Measurements from ENCODE around the gene MEGF11.
A peak's percentile ranks its signal among the peaks of the same experiment; 100 is the strongest.
"Not testable (repeated sequence)": the region's sequence is repeated elsewhere in the genome, so short reads cannot be mapped to it uniquely, and the experiment has no call there.

MEGF11 gene

DNA sequence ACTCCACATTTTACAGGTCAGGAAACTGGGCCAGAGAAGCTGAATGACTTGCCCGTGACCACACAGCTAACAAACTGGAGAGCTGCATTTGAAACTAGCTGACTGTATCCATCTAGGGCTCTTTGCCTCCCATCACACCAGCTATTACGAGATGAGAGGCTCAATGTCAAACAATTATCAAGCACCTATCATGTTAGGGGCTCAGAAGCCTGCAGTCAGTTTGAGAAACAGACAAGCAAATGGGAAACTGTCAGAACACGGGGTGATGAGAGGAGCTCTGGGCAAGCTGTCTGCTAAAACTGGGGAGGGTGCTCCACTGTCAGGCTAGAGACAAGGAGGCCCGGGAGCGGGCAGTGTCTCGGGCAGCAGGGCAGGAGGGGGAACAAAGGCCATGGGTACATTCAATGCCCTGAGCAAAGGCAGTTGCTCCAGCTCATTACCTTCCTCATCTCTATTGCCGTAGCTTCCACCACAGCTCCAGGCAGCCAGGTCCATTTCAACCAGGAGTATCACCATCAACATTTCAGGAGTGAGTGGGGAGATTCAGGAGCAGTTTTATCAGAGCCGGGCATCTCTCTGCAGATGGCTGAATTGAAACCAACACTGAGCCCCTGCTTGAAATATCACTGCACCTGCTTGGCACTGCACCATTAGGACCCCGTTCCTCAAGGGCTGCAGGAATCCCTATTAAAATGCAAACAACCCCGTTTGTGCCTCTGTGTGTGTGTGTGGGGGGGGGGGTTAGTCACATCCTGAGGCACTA is 261.6 kb downstream of the MEGF11 start:
- DNase-seq: no peak

DNA sequence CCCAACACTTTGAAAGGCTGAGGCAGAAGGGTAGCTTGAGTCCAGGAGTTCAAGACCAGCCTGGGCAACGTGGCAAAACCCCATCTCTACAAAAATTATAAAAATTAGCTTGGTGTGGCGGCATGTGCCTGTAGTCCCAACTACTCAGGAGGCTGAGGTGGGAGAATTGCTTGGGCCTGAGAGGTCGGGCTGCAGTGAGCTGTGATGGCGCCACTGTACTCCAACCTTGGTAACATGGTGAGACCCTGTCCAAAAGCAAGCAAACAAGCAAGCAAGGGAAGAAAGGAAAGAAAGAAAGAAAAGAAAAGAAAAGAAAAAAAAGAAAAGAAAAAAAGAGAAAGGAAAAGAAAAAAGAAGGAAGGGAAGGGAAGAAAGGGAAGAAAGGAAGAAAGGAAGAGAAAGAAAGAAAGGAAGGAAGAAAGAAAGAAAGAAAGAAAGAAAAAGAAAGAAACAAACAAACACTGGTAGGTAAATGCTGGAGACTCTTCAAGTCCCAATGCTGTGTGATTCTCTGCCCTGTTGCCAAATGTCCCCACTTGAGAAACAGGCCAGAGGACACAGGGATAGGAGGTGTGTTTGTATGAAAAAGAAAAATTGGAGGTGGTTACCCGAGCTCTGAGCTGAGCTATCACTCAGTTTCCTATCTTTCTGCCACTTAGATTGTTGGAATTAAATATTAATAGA is 263.1 kb downstream of the MEGF11 start:
- no peak for DNase-seq

DNA sequence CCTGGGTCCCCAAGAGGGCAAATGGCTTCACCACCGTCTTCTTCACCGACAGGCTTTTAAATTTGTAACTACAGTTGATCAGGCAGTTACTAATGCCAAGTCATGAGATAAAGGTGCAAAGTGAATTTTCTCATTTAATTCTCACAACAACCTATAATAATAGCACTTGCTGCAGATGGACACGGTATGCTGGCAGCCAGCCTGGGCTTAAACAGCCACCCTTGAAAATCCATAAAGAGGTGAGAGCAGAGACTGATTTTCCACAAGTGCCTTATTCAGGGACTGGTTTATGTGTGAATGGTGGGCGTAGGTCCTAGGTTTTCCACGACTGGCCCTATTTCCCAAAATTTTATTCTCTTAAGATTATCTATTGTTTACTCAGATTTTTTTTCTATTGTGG is 266.4 kb downstream of the MEGF11 start:
- DNase-seq: no peak

DNA sequence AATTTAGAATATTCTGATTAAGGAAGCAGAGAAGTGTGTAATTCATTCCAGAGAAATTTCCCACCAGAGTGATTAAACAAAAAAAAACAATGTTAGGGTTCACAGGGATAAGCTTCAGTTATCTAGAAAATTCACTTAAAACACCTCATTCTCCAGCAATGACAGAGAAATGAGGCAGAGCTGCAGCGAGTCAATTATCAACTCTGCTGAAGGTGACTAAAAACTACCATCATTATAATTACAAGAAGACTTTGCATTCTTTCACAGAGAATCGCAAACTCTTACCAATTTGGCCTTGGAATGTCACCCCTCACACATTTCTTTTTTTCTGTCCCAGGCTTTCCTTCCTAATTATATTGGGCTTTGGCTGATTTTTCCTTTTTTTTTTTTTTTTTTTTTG is 267.1 kb downstream of the MEGF11 start:
- no peak for DNase-seq

DNA sequence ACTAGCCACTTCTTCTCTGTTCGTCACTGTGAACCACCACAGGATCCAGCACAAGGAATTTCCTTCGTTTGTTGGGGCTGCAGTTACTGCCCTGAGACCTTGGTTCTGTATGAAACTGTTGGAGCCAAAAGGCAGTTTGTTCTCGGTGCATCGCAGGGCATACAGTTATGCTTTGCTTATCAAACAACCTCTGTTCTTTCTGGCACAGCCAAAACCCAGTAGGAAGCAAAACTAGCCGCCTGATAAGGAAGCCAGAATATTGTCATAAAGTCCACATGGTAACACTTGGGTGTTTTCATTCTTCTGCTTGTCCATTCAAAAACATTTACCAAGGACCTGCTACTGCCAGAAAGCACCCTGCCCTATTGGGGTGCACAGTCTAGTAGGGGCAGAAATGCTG is 268.2 kb downstream of the MEGF11 start:
- no peak for DNase-seq

DNA sequence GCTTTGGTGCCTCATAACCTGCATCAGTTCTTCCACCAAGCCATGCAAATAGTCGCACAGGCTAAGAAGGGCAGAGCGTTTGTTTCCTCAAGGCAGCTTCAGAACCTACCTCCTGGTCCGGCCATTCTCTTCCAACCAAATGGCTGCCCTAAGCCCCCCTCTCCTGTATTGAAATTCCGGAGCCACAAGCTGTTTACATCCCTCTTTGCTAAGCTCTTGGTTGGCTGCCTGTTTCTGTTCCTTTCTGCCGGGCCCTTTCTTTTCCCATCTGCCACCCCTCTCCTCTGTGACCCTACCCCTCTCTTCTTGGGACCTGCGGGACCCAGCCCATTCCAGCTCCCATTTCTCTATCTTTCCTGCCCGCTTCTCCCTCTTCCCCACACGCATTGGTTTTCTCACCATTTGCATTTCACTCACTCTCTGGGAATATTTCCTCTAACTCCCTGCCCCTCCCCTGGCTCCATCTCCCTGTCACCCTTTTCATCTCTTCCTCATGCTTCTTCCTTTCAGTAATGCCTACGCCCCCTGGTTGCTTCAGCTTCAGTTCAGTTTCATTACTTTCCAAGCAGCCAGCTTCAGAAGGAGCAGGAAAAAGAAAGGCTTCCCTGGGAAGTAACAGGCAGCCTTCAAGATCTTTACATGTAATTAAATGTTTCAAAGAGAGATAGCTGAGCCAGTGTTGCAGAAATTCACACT is 270.8 kb downstream of the MEGF11 start:
- no peak for DNase-seq

DNA sequence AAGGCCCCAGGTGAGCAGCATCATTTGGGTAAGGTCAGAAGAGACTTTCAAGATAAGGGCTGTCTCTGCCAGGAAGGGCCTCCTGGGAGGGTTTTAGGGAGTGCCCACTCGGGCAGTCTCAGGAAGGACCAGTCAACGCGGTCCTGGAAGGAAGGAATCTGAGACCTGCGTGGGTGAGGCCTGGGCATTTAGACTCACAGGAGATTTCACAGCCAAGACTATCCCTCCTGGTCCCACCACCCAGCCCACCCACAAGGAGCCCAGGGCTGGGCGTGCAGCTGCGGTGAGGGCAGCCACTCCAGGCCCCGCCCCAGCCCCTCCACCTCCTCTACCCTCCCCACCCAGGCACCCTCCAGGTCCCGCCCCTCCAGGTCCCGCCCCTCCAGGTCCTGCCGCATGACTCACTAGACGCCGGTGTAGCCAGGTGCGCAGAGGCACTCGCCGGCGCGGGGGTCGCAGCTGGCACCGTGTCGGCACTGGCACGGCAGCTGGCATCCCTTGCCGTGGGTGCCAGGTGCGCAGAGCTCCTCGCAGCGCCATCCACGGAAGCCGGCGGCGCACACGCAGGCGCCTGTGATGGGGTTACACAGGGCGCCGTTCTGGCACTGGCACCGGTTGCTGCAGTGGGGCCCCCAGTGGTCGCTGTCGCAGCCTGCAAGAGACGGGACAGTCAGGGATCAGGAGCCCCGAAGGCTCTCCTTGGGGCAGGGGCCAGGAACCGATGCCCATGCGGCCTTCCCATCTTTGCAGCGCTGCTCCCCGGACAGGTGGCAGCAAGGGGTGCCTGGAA is 271.5 kb downstream of the MEGF11 start:
- DNase-seq: peak; percentile 61

DNA sequence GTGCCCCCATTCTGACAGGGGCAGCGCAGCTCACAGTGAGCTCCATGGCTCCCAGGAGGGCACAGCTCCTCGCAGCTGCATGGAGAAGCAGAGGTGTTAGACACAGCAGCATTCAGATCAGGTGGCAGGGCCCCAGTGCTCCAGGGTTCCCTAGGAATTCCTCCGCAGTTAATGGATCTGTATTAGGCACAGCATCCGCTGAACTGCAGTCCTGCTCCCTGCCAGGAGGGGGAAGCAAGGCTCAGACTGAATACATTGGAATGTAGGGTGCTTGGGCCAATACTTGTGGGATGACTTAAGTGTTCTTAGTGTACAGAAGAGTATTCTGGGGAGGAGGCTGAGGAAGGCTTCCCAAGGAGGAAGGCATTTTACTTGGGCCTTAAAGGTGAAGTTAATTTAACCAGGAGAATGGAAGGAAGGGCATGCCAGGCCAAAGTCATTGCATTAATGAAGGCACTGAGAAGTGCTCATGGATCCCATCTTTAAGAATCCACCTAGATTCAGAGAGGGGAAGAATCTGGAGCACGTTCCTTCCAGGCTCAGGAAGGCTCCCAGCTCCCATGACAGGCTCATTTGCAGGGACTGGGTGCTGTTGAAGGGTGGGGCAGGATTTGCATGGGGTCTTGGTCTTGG is 272.6 kb downstream of the MEGF11 start:
- peak; percentile 25 for DNase-seq

DNA sequence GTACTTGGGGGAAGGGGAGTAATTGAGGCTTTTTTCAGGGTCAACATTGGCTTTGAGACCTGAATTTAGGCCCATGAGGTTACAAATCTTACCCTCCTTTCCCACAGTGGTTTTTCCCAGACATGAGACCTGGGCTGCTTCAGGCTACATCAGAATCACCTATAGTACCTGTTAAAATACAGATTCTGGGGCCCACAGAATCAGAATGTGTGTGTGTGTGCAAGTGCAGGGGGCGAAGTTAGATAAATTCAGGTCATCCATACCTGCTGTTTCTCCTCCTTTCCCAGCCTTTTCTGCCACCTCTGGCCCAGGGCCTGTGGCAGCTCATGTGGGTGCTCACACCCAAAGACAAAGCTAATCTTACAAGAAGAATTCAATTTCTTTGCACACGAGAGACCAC is 273.7 kb downstream of the MEGF11 start:
- DNase-seq: no peak

DNA sequence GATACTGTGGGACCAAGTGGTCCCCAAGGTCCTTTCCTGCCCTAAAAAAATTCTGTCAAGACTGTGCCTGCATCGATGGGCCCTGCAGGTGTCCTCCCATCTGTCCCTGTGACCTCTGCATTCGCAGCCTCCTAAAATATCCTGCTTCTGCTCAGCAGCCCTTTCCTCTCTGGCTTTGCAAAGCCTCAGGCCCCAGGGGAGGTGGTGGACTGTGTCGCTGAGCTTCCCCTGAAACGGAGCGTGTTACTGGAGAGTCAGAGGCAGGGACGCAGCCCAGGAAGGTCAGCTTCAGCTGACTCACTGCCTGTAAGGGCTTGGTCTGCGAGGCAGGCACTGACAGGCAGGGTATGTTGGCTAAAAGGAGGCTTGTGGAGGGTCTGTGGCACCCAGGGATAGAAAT is 274.2 kb downstream of the MEGF11 start:
- no peak for DNase-seq

DNA sequence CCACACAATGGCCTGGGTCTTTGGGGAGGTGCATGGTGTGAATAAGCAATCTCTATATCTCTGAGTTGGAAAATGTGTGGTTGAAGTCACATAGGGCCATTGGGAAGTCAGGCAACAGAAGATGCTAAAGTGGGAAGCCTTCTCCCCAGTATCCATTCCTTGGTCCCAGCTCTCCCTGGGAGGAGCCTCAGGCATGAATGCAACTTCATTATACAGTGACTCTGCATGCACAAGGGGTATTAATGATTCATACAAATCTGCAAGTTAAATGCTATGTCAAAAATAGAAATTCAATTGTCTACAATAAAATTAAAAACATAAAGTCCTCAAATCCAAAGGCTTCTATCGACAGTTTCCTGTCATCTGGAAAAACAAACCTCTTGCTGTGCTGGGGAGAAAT is 275.4 kb downstream of the MEGF11 start:
- no peak for DNase-seq

DNA sequence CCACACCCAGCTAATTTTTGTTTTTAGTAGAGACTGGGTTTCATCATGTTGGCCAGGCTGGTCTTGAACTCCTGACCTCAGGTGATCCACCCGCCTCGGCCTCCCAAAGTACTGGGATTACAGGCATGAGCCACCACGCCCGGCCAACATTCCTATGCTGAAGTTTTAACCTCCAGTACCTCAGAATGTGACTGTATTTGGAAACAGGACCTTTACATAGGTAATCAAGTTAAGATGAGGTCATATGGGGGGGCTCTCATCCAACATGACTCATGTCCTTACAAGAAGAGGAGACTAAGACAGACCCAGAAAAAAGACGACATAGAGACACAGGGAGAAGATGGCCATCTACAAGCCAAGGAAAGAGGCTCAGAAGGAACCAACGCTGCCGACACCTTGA is 277.4 kb downstream of the MEGF11 start:
- DNase-seq: not testable (repeated sequence)

DNA sequence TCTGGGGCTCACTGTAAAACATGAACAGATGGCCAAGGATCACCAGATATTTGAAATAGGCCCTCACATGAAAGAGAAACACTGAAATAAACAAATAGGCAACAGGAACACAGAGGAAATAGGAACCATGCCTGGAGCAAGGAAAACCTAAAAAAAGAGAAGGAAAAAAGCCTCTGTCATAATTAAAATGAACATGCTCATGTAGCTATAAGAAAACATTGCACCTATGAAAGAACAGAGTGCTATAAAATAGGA is 281.9 kb downstream of the MEGF11 start:
- DNase-seq: no peak

DNA sequence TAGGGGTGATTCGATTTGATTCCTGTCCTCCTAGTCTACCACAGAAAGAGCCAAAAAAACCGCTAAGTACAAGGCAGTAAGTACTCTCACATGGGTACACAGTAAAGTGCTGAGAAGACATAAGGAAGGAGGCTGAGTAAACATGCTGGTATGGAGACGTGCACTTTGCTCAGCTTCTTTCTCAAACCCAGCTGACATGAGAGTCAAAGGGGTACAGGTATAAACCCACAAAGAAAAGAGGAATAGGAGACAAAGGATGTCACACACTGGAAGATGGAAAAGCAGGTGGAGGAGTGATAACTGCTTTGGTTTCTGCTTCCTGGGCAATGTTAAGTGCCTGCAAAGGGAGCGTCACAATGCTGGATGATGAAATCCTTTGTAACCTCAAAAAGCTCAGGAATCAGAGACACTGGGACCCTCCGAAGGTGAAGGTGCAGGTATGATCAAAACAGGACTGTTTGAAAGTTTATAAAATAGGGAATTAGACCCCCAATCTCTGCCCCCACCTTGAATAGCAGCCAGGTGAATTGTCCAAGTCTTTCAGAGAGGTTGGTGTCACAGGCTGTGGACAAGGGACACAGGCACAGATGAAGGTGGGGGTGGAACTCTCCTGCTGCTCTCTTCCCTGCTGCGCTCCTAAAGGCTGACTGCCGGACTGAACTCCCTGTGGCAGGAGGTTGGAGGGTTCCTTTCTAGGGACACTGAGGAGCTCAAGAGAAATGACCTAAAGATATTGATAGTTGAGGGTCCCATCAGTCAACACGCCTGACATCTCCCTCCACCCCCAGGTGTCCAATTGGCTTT is 282.4 kb downstream of the MEGF11 start:
- no peak for DNase-seq

DNA sequence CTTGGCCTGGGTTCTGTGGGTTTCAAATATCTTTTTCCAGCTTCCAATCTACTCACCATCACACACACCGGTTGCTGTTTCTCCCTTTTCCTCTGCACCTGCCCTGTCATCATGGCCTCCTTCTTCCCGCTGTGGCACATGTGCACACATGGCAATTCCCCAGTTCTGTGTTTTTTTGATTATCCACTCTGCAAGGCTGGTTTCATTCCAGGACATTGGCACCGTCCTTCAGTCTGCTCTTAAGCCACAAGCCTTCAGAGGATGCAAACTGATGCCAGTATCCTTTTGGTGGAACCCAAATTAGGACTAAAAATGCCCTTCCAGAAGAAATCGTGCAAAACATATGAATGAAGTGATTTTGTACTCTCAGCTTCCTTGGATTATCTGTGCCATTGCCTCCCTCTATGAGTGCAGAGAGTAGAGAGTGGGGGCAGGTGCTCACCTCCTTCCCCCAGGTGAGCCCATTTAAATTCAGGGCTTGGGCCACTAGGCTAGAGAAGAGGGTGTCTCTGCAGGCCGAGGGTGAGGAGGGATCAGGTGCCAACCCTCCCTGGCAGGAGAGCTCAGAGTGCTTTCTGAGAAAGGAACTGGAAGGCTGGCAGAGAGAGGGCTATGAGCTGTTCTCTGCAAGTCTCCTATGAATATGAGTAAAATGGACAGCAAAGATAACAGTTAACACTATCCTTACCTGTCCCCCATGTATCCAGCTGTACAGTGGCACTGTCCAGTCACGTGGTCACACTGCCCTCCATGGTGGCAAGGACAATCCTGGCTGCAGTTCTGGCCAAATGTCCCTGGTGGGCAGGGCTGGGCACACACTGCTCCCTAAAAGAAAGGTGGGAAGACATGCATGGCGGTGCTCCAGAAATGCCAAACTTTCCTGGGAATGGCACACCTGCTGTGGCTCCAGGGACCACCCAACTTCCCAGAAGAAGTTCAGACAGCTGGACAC is 283.4 kb downstream of the MEGF11 start:
- DNase-seq: no peak

DNA sequence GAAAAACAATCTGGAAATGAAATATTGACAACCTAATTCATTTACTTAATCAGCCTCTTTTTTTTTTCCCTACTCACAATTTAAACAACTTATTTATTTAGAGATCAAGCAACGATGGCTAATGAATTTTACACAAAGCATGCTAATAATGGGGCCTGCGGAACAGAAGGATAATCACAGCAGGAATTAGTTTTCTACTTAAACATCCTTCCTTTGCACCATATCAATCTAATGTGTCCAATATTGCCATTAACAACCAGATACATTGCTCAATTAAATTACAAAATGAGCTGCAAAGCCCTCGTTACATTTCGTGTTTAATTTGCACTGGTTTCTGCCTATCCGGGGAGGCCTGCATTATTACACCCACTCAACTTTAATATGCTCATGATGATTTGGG is 285.0 kb downstream of the MEGF11 start:
- no peak for DNase-seq

DNA sequence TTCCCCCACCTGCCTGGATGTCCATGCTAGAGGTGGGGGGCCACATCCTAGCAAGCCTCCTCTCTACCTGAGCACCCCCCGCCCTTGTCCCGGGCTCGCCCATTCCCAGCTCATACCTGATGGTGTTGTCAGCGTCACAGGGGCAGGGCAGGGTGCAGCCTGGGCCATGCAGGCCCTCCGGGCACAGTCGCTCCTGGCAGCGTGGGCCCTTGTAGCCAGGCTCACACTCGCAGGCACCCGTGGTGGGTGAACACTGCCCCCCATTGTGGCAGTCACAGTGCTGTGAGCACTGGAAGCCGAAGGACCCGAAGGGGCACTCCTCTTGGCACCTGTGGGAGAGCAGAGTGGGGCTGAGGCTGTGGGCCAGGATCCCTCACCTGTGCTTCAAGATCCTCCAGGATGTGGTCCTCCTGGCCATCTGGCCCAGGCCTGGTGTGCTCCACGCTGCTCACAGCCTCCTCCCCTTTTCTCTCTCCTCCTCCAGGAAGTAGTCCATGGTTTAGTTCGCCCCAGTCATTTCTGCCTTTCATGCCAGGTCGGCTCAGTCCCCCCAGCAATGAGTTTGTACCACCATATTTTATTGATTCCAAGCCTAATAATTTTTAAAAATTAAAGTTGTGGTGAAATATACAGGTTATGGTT is 288.6 kb downstream of the MEGF11 start:
- DNase-seq: no peak

DNA sequence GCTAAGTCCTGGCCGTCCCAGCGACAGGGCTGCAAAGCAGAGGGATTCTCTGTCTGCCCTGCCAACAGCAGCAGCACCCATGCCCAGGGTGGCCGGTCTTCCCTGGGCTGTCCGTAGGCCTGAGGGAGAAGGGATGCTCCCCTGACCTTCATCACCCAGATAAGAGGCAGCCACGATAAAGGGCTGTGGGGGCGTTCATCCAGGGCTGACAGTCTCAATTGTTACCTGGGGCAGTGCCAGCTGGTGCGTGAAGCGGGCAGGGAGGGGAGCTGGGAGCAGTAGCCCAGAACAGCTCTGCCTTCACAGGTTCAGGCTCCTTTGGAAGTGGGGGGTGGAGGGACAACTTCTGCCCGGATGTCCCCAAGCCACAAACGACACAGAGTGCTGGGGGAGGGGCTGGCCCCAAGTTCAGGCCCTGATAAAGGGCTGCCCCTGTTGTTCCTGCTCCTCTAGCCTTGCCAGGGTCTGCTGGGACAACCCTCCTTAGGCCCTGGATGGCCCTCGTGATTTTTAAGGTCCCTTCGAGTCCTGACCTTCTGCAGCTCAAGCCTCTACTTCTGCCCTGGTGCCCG is 289.6 kb downstream of the MEGF11 start:
- no peak for DNase-seq

DNA sequence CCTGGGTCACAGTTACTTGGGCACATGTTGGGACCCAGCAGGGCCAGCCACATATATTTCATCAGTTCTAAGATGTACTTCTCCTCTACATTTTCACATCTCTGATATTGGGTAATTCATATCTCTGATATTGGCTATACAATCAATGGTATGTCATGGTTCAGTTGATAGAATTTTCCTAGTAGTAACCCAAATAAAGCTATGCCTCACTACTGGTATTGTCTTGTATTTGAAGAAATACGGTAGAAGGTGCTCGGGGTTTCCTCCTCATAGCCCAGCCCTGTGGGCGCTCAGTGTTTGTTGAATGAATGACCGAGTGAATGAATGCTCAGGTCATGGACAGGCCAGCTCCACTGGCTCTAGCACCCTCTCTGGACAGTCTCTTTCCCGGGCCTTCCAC is 290.2 kb downstream of the MEGF11 start:
- no peak for DNase-seq

DNA sequence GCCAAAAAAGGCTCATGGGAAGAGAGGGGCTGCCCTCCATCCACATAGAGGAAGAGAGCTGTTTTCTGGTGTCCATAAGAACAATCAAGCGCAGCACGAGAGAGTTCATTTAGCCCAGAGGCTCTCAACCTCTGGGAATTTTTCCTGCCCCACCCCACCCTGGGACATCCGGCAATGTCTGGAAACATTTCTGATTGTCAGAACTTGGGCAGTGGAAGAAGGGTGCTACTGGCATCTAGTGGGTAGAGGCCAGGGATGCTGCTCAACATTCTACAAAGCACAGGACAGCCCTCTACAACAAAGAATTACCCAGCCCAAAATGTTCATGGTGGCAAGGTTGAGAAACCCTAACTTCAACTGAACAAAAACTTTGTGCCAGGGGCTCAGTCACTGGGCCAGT is 291.4 kb downstream of the MEGF11 start:
- no peak for DNase-seq
